Midbrain (tissue), 1 donor: Measurements from ENCODE around the gene MRPL52.
"Not testable (repeated sequence)": the region's sequence is repeated elsewhere in the genome, so short reads cannot be mapped to it uniquely, and the experiment has no call there.

Source experiments
- DNase-seq: peaks from one replicate; lab custom pipeline; 2025; lab: John Stamatoyannopoulos, UW

MRPL52 gene

DNA sequence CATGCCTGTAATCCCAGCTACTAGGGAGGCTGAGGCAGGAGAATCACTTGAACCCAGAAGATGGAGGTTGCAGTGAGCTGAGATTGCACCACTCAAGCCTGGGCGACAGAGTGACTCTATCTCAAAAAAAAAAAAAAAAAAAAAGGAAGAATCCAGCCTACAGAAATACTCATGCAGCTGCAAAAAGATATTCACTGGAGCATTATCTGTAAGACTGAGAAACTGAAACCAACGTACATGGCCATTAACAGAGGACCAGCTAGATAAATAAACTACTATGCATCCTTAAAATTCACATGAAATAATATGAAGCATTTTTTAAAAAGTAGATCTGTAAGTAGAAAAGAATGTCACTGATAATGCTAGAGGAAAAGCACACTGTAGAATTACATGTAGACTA lies 18.0 kb upstream of the MRPL52 start:
- DNase-seq: no peak

DNA sequence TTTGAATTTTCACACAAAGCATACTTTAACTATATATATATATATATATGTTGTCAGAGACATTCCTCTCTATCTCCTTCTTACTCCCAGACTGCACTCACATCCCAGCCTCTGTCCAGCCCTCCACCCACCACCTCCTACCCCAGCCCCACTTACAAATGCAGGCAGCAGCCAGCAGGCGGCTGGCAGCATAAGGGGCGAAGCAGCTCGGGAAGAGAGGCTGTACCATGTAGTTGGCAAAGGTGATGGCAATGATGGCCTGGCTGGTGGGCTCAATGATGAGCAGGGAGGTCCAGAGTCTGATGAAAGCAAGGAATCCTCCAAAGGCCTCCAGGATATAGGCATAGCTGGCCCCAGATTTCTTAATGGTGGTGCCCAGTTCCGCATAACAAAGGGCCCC lies 16.9 kb upstream of the MRPL52 start:
- no peak for DNase-seq

DNA sequence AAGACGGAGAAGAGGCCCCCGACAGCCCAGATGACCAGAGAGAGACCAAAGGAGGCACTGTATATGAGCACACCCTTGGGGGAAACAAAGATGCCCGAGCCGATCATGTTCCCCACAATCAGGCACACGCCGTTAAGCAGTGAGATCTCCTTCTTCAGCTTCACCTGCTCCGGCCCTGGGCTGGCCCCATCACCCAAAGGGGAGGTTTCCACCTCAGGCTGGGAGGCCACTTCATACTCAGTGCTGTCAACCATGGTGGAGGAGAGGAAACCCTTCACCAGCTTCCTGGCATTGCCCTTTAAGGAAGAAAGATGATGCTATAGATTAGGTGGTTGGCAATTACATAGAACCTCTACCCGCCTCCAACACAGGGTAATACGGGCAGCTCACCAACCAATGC lies 16.5 kb upstream of the MRPL52 start:
- no peak for DNase-seq

DNA sequence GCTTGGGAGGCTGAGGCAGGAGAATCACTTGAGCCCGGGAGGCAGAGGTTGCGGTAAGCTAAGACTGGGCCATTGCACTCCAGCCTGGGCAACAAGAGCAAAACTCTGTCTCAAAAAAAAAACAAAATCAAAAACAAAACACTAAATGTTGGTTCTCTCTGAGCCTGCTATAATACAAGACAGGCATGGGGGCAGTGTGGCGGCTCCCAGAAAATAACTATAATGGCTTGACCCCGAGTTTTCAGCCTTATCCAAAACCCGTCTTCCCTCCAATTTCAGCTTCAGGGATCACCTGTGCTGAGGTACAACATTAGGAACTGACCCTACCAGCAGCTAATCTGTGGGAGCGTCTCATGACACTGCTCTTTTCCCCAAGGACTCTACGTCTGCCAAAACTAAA lies 15.3 kb upstream of the MRPL52 start:
- no peak for DNase-seq

DNA sequence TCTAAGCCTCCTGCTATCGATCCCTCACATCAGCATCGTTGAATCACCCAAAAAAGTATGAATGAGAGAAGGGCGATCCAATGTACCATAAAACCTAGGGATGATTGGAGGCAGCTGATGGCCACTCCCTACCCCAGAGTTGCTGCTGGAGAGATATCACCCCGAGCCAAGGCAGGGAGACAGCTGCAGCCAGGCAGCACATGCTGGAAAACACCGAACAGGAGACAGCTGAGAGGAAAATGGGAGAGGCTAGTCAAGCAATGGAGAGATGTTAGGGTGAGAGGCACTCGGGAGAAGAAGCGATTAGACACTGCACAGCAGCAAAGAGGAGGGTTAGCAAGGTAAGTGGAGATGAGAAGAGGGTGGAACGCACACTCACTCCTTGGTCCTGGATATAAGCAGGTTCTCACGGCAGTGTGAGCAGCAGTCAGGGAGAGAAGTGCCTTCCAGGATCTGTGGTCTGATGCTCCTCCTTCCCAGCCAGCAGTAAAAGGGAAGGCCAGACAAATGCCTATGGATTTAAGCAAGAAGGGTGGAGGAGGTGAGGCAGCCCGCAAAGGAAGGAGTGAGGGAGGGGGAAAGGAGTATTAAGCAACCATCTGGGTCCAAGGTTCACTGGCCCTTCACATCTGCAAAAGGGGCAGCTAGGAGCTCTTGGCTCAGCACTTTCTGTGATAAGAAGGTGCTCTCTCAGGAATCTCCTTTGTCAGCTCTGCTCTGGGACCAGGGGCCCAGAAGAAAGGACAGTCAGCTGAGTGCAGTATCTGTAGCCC lies 14.6 kb upstream of the MRPL52 start, which contains the start of gene SLC7A7:
TSS of gene SLC7A7 (minus strand) at position 495 of the 773 bp plus-strand sequence. CDS start 2,037 bp downstream, outside the sequence.
- no peak for DNase-seq

DNA sequence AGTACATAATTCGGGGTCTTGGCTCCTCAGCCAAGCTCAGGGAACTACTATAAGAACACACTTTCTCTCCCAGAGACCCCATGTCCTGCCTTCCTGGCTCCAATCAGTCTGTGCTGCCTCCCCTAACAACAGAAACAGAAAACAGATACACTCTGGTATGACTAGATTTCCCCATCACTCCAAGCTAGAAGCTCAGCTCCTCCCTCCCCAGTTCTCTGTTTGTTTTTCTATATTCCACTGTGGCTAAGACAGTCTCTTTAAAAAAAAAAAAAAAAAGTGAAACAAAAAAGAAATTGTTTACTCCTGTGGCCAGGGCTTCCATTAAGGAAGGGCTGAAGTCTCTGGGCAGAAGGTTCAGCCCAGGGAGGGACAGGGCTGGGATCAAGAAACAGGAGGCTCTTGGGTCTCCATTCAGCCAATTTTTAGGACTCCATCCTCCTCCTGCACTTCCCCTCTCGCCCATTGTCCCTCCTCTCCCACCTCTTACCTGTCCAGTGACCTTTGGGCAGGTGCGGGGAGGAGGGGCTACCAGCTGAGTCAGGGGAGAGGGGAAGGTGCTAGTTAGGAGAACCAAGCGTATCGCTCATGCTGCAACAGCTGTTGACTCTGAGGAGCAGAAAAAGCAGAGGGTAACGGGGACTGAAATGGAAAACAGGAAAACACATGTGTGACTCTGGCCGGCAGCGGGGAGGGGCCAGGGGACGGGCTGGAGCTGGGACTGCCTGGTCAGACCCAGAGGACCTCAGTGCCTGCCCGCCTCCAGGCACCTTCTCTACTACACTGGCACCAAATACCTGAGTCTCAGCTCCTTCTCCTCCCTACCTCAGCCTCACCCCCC lies 10.3 kb upstream of the MRPL52 start:
- DNase-seq: peak; percentile 13

DNA sequence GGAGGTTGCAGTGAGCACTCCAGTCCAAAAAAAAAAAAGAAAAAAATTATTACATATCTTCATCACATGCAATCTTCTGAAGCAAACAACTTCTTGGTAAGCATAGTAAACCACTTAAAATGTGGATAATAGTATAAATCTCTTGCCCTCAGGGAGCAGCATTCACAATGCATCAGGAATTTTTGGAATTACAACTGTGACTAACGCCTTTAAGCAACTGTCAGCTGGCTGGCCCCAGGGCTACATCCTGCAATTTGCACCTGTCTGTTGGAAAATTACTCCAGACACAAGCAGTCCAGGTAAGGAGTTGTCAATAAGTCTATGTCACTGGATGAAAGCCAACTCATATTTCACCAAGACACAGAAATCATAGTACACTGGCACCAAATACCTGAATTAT lies 9.0 kb upstream of the MRPL52 start:
- no peak for DNase-seq

DNA sequence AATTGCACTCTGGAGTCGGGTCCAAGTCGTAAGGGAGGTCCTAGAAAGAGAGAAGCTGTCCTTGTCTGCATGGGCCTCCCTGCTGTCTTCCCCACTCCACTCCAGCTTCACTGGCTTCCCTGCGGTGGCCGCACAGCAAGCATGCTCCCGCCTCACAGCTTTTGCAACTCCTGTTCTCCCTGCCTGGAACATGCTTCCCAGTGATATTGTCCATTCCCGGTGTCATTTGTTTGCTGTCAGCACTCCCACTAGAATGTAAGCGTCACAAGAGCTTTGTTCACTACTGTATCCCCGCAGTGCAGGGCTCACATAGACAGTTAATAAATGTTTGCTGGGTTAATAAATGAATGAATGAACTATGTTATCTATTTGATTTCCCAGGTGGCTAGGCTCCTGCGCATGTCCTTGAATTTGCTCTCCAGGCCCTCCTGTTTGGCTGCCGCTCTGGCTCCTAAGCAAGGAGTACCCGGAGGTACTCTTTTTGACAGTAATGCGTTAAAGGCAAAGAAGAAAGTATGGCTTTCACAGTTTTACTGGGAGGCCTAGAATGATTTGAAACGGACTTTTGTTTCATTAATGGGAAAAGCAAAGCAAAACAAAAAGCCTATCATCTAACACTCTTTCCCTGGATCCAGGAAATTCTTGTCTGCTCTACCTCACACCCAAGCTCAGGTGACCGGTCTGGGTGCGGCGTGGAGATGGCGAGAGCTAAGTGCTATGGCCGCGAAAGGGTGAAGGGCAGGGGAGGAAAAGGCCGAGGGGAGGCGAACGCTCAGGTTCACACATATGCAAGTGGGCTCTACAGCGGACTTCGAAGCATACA lies 8.3 kb upstream of the MRPL52 start:
- no peak for DNase-seq

DNA sequence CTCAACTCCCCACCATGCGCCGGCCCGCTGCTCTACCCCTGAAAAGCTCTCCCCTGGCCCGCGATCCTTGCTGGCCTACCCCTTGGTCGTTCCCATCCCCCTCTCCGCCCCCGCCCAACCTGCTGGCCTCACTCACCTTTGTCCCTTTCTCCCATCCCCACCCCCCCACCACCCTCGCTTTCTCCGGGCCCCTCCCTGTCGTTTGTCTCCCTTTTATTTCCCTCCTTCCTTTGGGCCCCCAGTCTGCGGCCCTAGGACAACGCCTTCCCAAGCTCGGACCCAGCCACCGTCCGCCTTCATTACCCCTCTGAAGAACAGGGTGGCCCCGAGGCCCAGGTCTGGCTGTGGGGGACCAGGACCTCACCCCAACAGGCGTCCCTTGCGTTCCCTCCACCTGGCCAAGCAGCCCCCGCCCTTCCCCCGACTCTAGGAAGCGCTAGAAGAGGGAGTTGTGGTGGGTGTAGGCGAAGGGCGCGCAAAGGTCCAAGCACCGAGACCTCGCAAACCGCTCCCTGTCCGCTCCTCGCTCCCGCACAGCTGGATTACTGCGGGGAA lies 7.6 kb upstream of the MRPL52 start:
- no peak for DNase-seq

DNA sequence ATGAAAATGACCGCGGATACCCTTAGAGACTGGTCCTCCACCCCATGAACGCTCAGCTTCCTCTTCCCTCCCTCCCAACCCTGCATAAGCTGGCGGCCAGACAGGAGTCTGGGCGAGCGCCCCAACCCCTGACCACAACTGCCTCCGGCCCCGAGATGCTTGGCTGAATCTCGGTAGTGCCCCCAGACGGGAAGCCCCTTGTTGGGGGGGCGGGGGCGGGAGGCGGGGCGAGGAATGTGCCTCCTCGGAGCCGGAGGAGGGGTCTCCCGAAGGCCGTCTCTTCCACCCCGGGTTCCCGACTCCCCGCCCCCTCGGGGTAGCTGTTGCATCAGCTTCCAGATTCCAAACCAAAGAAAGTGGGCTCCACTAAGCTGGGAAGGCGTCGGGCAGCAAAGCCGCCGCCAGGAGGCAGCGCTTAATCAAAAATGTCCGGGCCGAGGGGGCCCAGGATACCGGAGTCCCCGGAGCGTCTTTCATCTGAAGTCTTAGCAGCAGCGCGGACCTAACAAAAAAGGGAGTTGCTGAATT lies 7.1 kb upstream of the MRPL52 start:
- DNase-seq: peak; percentile 86

DNA sequence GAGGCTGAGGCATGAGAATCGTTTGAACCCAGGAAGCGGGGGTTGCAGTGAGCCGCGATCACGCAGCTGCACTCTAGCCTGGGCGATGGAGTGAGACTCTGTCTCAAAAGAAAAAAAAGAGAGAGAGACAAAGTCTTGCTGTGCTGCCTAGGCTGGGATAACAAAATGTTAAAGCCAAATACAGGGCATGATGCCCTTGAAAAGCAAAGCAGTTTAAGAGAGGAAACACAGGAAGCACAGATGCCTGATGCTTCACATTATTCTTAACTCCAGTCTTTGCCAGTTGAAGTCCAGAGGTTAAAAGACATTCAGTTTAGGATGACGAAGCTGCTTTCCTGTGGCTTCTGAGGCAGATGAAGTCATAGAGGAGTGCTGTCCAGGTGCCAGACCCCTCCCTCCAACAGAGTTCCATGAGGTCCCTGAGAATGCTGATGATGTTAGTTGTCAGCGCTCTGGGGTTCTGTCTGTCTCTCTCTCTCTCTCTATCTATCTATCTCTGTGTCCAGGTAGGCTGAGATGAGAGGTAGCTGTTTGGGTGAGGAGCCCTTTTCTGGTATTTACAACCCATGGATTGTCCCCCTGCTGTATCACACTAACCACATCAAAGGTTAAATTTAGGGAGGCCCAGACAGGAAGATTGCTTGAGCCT lies 4.9 kb upstream of the MRPL52 start:
- no peak for DNase-seq

DNA sequence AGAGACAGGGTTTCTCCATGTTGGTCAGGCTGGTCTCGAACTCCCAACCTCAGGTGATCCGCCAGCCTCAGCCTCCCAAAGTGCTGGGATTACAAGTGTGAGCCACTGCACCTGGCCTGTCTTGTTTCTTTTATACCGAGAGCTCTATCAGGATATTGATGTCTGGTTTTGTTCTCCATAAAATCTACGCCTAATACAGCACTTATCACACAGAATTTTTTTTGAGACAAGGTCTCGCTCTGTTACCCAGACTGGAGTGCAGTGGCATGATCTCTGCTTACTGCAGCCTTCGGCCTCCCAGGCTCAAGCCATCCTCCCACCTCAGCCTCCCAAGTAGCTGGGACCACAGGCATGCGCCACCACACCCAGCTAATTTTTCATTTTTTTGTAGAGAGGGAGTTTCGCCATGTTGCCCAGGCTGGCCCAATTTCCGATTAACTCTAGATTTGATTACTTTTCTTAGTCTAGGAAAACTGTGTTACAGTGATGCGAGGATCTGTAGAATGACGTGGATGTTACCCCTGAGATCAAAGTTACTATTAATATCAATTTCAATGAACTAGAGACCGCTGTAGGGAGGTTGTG lies 519 bp upstream of the MRPL52 start:
- DNase-seq: not testable (repeated sequence)

DNA sequence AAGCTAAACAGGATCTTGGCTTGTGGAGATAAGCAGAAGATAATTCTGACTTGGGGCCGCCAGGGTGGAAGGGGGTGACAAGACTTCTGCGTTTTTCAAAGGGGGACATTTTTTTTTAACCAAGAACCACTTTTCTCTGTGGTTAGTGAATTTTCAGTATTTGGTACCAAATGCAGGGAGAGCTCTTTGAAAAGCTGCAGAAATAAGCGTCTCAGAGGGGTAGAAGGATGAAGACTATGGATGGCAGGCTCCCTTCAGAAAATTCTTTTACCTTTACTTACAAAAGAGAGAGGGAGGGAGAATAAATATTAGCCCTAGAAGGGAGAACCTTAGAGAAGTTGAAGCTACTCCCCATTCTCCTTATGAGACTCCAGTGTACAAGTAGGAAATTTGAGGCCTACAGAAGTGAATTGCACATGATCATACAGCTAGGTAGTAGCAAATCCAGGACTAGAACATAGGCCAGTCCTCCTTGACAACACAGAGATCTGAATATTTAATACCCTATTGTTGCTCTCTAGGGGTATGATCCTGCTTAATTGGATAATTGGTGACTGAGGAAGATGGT lies 840 bp downstream of the MRPL52 start:
- DNase-seq: no peak

DNA sequence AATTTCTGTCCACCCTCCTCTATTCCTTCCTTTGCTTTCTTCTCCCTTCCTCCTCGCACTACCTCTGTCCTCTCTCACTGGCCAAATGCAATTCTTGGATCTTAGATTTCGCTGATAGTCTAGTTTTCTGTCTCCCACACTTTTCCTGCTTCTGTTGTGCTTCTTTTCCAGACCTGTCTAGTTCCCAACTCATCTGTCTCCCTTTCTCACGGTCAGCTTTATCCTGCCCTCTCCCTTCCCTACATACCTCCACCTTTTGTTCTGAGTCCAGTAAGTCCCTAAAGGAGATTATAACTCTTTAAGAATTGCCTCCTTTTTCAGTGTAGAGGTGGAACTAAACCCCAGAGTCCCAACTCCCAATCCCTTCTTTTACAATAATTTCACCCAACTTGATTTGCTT lies 5.8 kb downstream of the MRPL52 start:
- DNase-seq: no peak

DNA sequence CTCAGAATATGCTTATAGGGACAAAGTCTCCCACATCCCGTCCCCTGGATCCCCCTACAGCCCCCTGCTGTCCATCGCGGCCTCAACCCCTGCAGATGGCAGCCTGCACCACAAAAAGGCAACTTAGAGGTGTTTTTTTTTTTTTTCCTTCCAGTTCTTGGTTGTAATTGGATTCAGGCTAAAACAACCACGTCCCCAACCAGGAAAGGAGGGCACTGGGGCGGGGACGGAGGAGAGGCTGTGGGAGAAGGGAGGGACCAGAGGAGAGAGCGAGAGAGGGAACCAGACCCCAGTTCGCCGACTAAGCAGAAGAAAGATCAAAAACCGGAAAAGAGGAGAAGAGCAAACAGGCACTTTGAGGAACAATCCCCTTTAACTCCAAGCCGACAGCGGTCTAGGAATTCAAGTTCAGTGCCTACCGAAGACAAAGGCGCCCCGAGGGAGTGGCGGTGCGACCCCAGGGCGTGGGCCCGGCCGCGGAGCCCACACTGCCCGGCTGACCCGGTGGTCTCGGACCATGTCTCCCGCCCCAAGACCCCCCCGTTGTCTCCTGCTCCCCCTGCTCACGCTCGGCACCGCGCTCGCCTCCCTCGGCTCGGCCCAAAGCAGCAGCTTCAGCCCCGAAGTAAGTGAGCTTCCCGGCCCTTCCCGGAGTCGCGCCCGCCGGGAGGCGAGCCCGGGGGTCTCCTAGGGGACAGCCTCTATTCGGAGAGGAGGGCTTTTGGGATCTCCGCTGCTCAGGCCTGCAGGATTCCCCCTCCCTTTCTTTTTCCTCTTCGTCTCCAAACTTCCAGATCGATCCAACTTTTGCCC lies 6.8 kb downstream of the MRPL52 start, which contains the start of gene MMP14:
TSS of gene MMP14 (plus strand) at position 285 of the 813 bp plus-strand sequence. CDS start at position 518, 233 bp downstream.
- DNase-seq: peak; percentile 29

DNA sequence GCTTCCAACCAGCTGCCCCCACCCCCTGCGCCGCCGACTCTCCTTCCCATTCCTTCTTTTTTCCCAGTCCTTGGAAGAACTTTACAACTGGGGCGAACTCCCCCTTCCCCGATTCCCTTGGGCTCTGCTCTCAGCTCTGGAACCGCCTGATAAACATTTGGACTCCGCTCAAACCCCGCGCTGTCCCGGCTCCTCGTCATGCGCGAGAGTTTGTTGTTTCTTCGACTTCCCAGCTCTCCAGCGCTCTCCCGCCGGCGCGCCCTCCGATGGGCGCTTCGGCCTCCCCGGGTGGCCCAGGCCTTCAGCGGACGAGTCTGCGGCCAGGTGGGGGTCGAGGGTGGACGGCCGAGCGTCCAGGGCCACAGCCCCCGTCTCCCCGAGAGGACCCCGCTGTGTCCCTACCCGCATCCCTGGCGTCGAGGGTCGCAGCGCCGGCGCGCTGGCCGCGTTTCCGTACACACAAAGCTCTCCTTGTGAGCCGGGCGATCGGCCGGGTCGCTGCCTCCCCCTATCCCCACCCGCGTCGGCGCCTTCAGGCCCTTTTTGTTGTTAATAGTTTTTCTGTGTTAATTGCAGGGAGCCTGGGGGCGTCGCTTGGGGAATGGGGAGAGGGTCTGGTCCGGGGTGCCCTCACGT lies 7.5 kb downstream of the MRPL52 start:
- peak; percentile 25 for DNase-seq

DNA sequence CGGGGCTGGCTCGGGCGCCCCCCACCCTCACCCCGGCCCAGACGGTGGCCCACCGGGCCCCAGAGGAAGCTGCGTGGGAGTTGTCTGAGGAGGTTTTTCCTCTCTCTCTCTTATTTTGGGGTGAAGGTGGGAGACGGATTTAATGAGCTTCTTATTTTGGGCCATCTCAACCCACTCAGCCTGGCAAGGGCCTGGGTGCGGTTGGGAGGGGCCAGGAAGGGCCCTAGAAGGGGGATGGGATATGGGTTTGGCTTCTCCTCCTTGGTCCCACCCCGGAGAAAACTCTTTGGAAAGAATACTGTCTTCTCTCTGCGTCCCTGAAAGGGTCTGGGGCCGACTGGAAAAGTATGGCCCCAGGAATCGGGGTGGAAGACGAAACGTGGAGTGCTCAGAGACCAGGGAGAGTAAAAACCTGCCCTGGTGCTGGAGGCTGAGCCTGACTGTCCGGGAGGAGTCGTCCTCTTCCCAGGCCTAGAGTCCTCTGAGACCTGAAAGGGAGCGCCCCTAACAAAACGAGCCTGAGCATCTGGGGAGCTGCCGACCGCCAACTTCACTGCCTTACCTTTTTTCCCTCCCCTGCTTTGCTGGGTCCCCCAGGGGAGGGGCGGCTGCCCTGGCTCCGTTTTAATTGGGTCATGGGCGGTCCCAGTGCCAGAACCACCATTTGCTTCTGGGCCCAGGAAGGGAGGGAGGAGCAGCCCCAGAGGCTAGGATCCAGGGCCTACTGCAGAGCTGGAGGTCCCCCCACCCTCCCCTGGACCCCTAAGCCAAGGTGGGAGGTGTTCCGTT lies 8.3 kb downstream of the MRPL52 start:
- no peak for DNase-seq

DNA sequence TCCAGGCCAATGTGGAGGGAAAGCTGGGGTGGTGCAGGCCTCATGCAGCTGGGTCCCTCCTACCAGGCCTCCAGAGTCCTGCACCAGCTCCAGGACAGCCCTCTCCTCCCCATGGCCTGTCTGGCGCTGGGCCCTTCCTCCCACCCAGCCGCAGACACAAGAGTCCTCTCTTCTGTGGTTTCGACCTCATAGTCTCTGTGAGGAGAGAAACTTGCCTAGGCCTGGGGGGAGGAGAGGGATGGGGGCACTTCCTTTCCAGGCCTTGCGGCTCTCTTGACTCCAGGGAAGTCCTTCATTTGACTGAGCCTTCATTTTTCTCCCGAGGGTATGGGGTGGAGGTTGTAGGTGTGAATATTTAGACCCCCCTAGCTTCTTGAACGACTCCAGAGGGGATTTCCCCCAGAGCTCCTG lies 8.9 kb downstream of the MRPL52 start:
- DNase-seq: no peak
